Mesodermal cell (in vitro differentiated cells): ENCODE measurements around the gene SCARB1.

ENCODE experiments used
- H3K27ac ChIP-seq: 2 replicates; pipeline ENCODE4 v1.7.0; 2013; ENCODE audit warnings: mild to moderate bottlenecking, low read depth, low read length, moderate library complexity; ENCODE audit not compliant: severe bottlenecking
- H3K36me3 ChIP-seq: 2 replicates; pipeline ENCODE4 v1.7.1; 2013; ENCODE audit warnings: mild to moderate bottlenecking, low read length, moderate library complexity; ENCODE audit not compliant: control insufficient read depth, insufficient read depth
- H3K4me1 ChIP-seq: one replicate; pipeline ENCODE4 v1.7.1; 2013; ENCODE audit warnings: mild to moderate bottlenecking, low read length; ENCODE audit not compliant: insufficient read depth, control insufficient read depth, poor library complexity, severe bottlenecking
- H3K4me3 ChIP-seq: 2 replicates; pipeline ENCODE4 v1.7.0; 2013; ENCODE audit warnings: low read length, control low read depth, mild to moderate bottlenecking; ENCODE audit not compliant: insufficient read depth, poor library complexity, severe bottlenecking; ENCODE audit errors: extremely low read depth
- H3K9me3 ChIP-seq: 2 replicates; pipeline ENCODE4 v1.7.1; 2013; ENCODE audit warnings: mild to moderate bottlenecking, low read length, moderate library complexity; ENCODE audit not compliant: control insufficient read depth
- WGBS, 2 experiments: methylation state at CpG; one replicate each; pipeline ENCODE4 v1.1.5; 2013; ENCODE audit warnings: missing lambda C conversion rate in 2 of 2; ENCODE audit not compliant: insufficient coverage in 2 of 2; 5-methylcytosine and 5-hydroxymethylcytosine counted together

SCARB1 gene

GRCh38 chr12:124777399-124778372 lies 86.0 kb downstream of the SCARB1 start:
- Histone ChIP-seq H3K9me3 (no peaks in the 10 kb centered on the region), H3K4me3 (no peak overlapping the region), H3K36me3 (no peaks in the 10 kb centered on the region), H3K27ac (no peak overlapping the region), H3K4me1 (no peaks in the 10 kb centered on the region)
- whole genome bisulfite sequencing, 2 experiments, result 95% methylated on average over 26 to 27 of the region's 31 CpGs

DNA sequence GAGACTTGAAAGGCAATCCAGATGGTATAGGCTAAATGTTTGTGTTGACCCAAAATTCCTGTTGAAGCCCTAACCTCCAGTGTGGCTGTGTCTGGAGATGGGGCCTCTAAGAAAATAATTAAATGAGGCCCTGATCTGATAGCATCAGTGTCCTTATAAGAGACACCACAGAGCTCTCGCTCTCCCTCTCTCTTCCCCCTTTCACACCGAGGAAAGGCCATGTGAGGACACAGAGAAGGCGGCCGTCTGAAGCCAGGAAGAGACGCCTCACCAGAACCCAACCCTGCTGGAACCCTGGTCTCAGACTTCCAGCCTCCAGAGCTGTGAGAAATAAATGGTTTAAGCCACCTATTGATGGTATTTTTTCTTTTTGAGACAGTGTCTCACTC lies 87.5 kb downstream of the SCARB1 start:
- 92 to 100% methylated on average over 3 to 4 of the region's 5 CpGs for WGBS, 2 experiments
- Histone ChIP-seq H3K36me3 (no peaks in the 10 kb centered on the region), H3K4me1 (peaks cover 2% of the 10 kb centered on the region), H3K9me3 (no peaks in the 10 kb centered on the region), H3K4me3 (no peak overlapping the region), H3K27ac (no peak overlapping the region)

DNA sequence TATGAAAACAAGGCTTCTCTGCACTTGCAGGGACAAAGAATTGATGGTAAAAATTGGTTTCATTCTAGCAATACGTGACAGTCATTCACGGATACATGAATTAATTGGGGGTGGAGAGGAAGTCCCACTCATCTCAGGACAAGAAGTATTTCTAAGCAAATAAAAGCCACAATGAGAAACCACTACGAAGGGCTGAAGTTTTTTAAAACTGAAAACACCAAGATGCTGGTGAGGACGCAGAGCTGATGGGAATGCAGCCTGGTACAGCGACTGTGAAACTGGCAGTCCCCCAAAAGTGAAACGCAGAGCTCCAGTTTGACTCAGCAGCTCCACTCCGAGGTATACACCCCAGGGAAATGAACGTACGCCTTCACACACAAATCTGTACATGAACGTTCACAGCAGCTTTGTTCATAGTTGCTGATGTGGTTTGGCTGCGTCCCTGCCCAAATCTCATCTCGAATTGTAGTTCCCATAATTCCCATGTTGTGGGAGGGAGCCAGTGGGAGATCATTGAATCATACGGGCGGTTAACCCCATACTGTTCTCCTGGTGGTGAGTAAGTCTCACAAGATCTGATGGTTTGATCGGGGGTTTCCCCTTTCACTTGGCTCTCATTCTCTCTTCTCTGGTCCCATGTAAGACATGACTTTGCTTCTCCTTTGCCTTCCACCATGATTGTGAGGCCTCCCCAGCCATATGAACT lies 89.0 kb downstream of the SCARB1 start:
- Histone ChIP-seq H3K36me3 (no peaks in the 10 kb centered on the region), H3K27ac (no peak overlapping the region), H3K9me3 (no peaks in the 10 kb centered on the region), H3K4me3 (no peak overlapping the region), H3K4me1 (peaks cover 6% of the 10 kb centered on the region)
- 92 to 94% methylated on average over 13 to 15 of the region's 15 CpGs for WGBS, 2 experiments

DNA sequence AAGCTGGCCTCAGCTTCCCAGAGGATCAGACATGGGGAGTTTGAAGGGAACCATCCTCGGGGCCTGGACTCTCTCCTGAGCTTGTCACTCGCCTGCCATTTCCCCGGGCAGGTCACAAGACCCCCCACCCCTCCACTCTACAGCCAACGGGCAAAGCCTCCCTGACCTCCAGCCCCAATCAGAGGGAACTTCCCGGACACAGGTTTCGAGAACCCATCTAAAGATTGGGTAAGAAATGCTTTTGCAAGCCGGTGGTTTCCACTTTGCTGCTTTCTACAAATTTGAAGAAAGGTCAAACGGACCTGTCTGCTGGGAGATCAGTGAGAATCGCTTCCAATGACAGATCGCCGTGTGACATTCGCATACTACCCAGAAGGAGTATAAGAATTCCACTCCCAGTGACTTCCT lies 89.6 kb downstream of the SCARB1 start:
- Histone ChIP-seq H3K27ac (no peak overlapping the region), H3K4me3 (no peak overlapping the region), H3K9me3 (no peaks in the 10 kb centered on the region), H3K36me3 (no peaks in the 10 kb centered on the region), H3K4me1 (peaks cover 11% of the 10 kb centered on the region)
- WGBS, 2 experiments, result 81 to 88% methylated on average over 9 to 11 of the region's 12 CpGs

- Histone ChIP-seq H3K4me3 (no peak overlapping the region), H3K4me1 (peaks cover 21% of the 10 kb centered on the region)
- 78 to 83% methylated on average over 15 to 21 of the region's 26 CpGs for WGBS, 2 experiments
Observed at GRCh38 chr12:124772289-124773170, 91.1 kb downstream of the SCARB1 start.

DNA sequence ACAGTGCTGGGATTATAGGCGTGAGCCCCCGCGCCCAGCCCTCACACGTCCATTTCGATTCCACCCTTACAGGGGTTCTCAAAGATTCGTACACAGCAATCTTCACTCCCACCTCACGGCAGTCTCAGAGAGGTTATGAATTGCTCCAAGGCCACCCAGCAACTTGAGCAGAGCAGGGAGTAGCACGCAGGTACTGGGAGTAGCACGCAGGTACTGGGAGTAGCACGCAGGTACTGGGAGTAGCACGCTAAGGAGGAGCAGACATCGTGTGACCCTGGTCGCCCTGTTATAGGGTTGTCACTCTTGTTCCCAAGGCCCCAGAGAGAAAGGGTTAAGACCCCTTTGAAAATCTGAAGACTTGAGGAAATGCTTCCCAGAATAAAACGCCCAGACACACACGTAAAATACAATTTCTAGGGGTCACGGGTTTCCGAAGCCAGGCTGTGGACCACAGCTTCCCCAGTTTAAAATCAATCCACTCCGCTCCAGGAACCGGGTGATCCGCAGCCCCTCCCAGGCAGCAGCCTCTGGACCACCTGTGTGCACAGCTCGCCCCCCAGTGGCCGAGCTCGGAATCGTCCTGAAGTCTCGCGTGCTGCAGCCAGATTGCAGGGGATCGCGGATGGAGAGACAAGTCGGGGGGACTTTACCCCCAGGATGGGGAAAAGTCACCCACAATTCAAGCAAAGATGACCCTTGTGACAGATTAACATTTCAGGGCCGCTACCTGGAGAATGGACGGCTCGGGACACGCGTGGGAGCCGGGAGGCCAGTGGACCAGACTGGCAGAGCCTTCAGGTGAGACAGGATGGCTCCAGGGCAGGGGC lies 92.0 kb downstream of the SCARB1 start:
- WGBS, 2 experiments, result 34 to 40% methylated on average over 32 to 33 of the region's 35 CpGs

More at GRCh38 chr12:124772289-124773170, 91.1 kb downstream of the SCARB1 start:
- Histone ChIP-seq H3K9me3 (no peaks in the 10 kb centered on the region), H3K27ac (no peak overlapping the region), H3K36me3 (no peaks in the 10 kb centered on the region)

GRCh38 chr12:124770728-124771127 lies 92.9 kb downstream of the SCARB1 start:
- Histone ChIP-seq H3K27ac (no peak overlapping the region), H3K4me1 (peaks cover 33% of the 10 kb centered on the region), H3K36me3 (no peaks in the 10 kb centered on the region), H3K4me3 (no peak overlapping the region), H3K9me3 (no peaks in the 10 kb centered on the region)
- WGBS, 2 experiments, result 91% methylated on average over 5 of the region's 5 CpGs

More for the DNA sequence above, 92.0 kb downstream of the SCARB1 start:
- H3K9me3 ChIP-seq, result no peaks in the 10 kb centered on the region
- H3K4me3 ChIP-seq, result no peak overlapping the region
- H3K27ac ChIP-seq, result no peak overlapping the region
- H3K36me3 ChIP-seq, result no peaks in the 10 kb centered on the region
- H3K4me1 ChIP-seq, result peaks cover 24% of the 10 kb centered on the region

DNA sequence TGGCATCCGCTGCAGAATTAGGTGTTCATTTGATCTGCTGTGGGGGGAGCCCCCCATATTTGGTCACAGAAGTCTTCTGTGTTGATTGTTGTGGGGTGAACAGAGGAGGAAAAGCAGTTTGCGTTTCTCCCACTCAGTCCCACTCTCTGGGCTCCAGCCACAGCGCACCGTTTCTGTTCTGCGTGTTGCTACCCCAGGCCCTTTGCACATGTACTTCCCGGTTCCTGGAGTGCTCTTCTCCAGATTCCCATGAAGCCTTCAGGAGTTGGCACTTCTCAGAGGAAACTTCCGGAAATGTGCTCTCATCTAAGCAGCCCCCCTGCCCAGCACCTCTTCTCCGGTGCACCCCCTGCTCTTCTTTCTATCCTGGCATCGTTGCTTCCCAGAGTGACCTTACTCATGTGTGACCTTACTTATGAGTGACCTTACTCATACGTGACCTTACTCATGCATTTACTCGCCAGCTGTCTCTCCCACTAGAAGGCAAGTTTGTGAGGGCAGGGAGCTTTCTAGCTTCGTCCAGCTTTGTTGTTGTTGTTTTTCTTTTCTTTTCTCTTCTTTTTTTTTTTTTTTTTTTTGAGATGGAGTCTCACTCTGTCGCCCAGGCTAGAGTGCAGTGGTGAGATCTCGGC lies 93.7 kb downstream of the SCARB1 start:
- H3K4me1 ChIP-seq, result peaks cover 39% of the 10 kb centered on the region
- H3K27ac ChIP-seq, result no peak overlapping the region
- 93 to 96% methylated on average over 11 to 12 of the region's 14 CpGs for WGBS, 2 experiments
- H3K36me3 ChIP-seq, result no peaks in the 10 kb centered on the region
- H3K4me3 ChIP-seq, result no peak overlapping the region
- H3K9me3 ChIP-seq, result no peaks in the 10 kb centered on the region

DNA sequence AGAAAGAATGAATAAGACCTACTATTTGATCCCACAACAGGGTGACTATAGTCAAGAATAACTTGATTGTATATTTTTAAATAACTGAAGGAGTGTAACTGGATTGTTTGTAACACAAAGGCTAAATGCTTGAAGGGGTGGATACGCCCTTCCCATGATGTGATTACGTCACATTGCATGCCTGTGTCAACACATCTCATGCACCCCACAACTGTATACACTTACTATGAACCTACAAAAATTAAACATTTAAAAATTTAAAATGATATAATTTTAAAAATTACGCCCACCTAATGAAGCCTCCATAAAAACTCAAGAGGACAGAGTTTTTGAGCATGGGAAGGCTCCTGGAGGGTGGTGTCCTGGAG lies 94.5 kb downstream of the SCARB1 start:
- Histone ChIP-seq H3K27ac (no peak overlapping the region), H3K9me3 (peaks cover 8% of the 10 kb centered on the region), H3K4me1 (peaks cover 39% of the 10 kb centered on the region), H3K4me3 (no peak overlapping the region), H3K36me3 (no peaks in the 10 kb centered on the region)
- WGBS, 2 experiments, result 100% methylated on average over 1 of the region's 3 CpGs; no CpG with 5 or more reads in 1 of the 2 experiments
